Astrocyte (in vitro differentiated cells and primary cell): ENCODE data around the gene LDLRAD4. TPM values are rescaled to one million over a fixed set of nuclear protein-coding genes. Genes with fewer than 3 reads are reported as not detected.

Source experiments
- DNase-seq: peaks from one replicate; pipeline ENCODE4 v3.0.0-alpha.2; 2010; ENCODE audit warnings: low read depth
- FAIRE-seq: peaks from 2 replicates; lab custom pipeline; 2011; peaks lifted over from hg19 to GRCh38; lab: Jason Lieb, UNC
- H2AFZ ChIP-seq: 2 replicates; pipeline ENCODE4 v1.6.0; 2012; ENCODE audit warnings: low read depth, low read length, inconsistent platforms
- H3K27ac ChIP-seq: 2 replicates; pipeline ENCODE4 v1.5.1; 2011; ENCODE audit warnings: low read depth, low read length, inconsistent platforms
- H3K27me3 ChIP-seq: 2 replicates; pipeline ENCODE4 v1.6.0; 2011; ENCODE audit warnings: low read length, inconsistent platforms; ENCODE audit not compliant: insufficient read depth
- H3K36me3 ChIP-seq: 2 replicates; pipeline ENCODE4 v1.5.1; 2011; ENCODE audit warnings: low read length, inconsistent platforms; ENCODE audit not compliant: insufficient read depth
- H3K4me1 ChIP-seq: 2 replicates; pipeline ENCODE4 v1.5.1; 2011; ENCODE audit warnings: low read length, inconsistent platforms; ENCODE audit not compliant: insufficient read depth
- H3K4me2 ChIP-seq: 2 replicates; pipeline ENCODE4 v1.6.0; 2012; ENCODE audit warnings: low read length, inconsistent platforms
- H3K4me3 ChIP-seq: 2 replicates; pipeline ENCODE4 v1.5.1; 2011; ENCODE audit warnings: low read depth, mild to moderate bottlenecking, low read length, inconsistent platforms; ENCODE audit not compliant: insufficient read depth
- H3K79me2 ChIP-seq: 2 replicates; pipeline ENCODE4 v1.6.0; 2012; ENCODE audit warnings: mild to moderate bottlenecking, low read length, inconsistent platforms; ENCODE audit not compliant: insufficient read depth
- H3K9ac ChIP-seq: 2 replicates; pipeline ENCODE4 v1.6.0; 2012; ENCODE audit warnings: mild to moderate bottlenecking, low read length, inconsistent platforms
- H3K9me3 ChIP-seq: 2 replicates; pipeline ENCODE4 v1.5.1; 2012; ENCODE audit warnings: low read depth, mild to moderate bottlenecking, low read length, inconsistent platforms; ENCODE audit not compliant: insufficient read depth
- H4K20me1 ChIP-seq: 2 replicates; pipeline ENCODE4 v1.6.0; 2012; ENCODE audit warnings: low read length, inconsistent platforms; ENCODE audit not compliant: insufficient read depth
- H3K27ac Mint-ChIP-seq: one replicate; pipeline ENCODE4 v1.8.0; 2021; ENCODE audit warnings: mild to moderate bottlenecking, mixed read lengths; ENCODE audit not compliant: unreplicated experiment
- H3K27me3 Mint-ChIP-seq: one replicate; pipeline ENCODE4 v1.8.0; 2021; ENCODE audit warnings: low read depth, mixed read lengths; ENCODE audit not compliant: unreplicated experiment
- H3K36me3 Mint-ChIP-seq: one replicate; pipeline ENCODE4 v1.8.0; 2021; ENCODE audit warnings: low read depth, mixed read lengths; ENCODE audit not compliant: unreplicated experiment
- H3K4me1 Mint-ChIP-seq: one replicate; pipeline ENCODE4 v1.8.0; 2021; ENCODE audit warnings: low read depth, mixed read lengths; ENCODE audit not compliant: unreplicated experiment
- H3K4me3 Mint-ChIP-seq: one replicate; pipeline ENCODE4 v1.8.0; 2021; ENCODE audit warnings: mild to moderate bottlenecking, moderate library complexity, mixed read lengths; ENCODE audit not compliant: unreplicated experiment
- H3K9me3 Mint-ChIP-seq: one replicate; pipeline ENCODE4 v1.8.0; 2021; ENCODE audit warnings: mild to moderate bottlenecking, mixed read lengths; ENCODE audit not compliant: unreplicated experiment
- EZH2 ChIP-seq: IDR thresholded peaks from 2 replicates; pipeline ENCODE4 v1.6.1; 2012; ENCODE audit warnings: mild to moderate bottlenecking, low read length, inconsistent platforms; ENCODE audit not compliant: insufficient read depth
- total RNA-seq: library from RNA; stranded (reverse); gene quantifications from 2 replicates; pipeline ENCODE4 v1.2.1, GENCODE V29; 2021
- TF ChIP-seq, protein P1 (sequence below): IDR thresholded peaks from 2 replicates; pipeline ENCODE4 v1.5.1; 2011; ENCODE audit warnings: low read depth, mild to moderate bottlenecking, inconsistent platforms, low read length, moderate library complexity; ENCODE audit not compliant: insufficient read depth

LDLRAD4 gene
- total RNA-seq, 1 donor from 2014 or later = 26.0 TPM

DNA sequence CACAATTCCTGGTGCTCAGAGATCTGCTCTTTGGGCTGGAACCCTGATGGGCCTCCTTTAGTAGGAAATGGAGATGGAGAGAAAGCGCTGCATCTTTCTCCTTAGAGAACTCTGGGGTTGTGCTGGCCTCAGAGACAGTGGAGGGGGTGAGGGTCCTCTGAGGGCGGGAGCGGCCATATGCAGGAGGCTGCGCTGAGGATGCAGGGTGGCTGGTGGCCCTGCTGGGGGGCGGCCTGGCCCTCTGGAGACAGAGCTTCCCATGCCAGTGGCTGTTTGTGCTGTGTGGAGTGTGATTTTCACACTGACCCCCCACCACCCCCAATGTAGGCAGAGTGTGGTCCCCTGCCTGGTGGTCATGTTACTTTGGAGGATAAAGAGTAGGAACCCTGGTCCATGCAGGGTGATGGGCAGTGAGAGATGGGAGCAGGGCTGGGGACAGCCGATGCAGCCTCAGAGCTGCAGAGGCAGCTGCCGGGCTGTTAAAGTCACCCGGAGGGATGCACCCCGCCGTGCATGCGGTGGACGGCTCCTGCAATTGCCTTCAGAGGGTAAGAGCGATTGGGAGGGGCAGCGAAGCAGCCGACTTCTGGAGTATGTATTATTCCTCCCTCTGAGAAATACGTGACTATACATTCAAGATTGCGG lies 313.2 kb downstream of the LDLRAD4 start:
- H3K4me2 ChIP-seq = no peak overlapping the region
- Mint-ChIP-seq H3K27ac (no peak overlapping the region), H3K4me1 (peaks cover 8% of the 10 kb centered on the region), H3K27me3 (peaks cover 5% of the 10 kb centered on the region), H3K9me3 (no peaks in the 10 kb centered on the region), H3K4me3 (no peak overlapping the region), H3K36me3 (peaks cover 4% of the 10 kb centered on the region)
- no peaks in the 10 kb centered on the region for H3K9me3 ChIP-seq
- no peak overlapping the region for H2AFZ ChIP-seq
- no peaks in the 10 kb centered on the region for H3K36me3 ChIP-seq
- H3K27ac ChIP-seq = no peak overlapping the region
- H3K27me3 ChIP-seq = peaks cover 14% of the 10 kb centered on the region
- TF ChIP-seq, protein P1, sequence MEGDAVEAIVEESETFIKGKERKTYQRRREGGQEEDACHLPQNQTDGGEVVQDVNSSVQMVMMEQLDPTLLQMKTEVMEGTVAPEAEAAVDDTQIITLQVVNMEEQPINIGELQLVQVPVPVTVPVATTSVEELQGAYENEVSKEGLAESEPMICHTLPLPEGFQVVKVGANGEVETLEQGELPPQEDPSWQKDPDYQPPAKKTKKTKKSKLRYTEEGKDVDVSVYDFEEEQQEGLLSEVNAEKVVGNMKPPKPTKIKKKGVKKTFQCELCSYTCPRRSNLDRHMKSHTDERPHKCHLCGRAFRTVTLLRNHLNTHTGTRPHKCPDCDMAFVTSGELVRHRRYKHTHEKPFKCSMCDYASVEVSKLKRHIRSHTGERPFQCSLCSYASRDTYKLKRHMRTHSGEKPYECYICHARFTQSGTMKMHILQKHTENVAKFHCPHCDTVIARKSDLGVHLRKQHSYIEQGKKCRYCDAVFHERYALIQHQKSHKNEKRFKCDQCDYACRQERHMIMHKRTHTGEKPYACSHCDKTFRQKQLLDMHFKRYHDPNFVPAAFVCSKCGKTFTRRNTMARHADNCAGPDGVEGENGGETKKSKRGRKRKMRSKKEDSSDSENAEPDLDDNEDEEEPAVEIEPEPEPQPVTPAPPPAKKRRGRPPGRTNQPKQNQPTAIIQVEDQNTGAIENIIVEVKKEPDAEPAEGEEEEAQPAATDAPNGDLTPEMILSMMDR = no peak
- TF ChIP-seq EZH2 = no peak
- no peaks in the 10 kb centered on the region for H3K79me2 ChIP-seq
- FAIRE-seq (no peak), DNase-seq (no peak)
- H3K9ac ChIP-seq = no peak overlapping the region
- no peaks in the 10 kb centered on the region for H3K4me1 ChIP-seq
- H3K4me3 ChIP-seq = no peak overlapping the region
- H4K20me1 ChIP-seq = no peaks in the 10 kb centered on the region

- Mint-ChIP-seq H3K4me1 (peaks cover 8% of the 10 kb centered on the region), H3K36me3 (peaks cover 4% of the 10 kb centered on the region), H3K9me3 (no peaks in the 10 kb centered on the region), H3K27me3 (peaks cover 5% of the 10 kb centered on the region), H3K4me3 (no peak overlapping the region), H3K27ac (no peak overlapping the region)
- Histone ChIP-seq H4K20me1 (no peaks in the 10 kb centered on the region), H3K4me3 (no peak overlapping the region), H3K79me2 (no peaks in the 10 kb centered on the region), H3K4me1 (no peaks in the 10 kb centered on the region), H3K4me2 (no peak overlapping the region), H3K9me3 (no peaks in the 10 kb centered on the region), H3K36me3 (no peaks in the 10 kb centered on the region), H3K9ac (no peak overlapping the region), H3K27me3 (peaks cover 14% of the 10 kb centered on the region), H3K27ac (no peak overlapping the region), H2AFZ (no peak overlapping the region)
- DNase-seq (no peak), FAIRE-seq (no peak)
- TF ChIP-seq, protein P1 = no peak
- TF ChIP-seq EZH2 = no peak
Observed at GRCh38 chr18:13532406-13533075, 314.0 kb downstream of the LDLRAD4 start.

GRCh38 chr18:13534631-13535030 lies 316.1 kb downstream of the LDLRAD4 start:
- no peak for DNase-seq
- H3K4me1 Mint-ChIP-seq = peaks cover 8% of the 10 kb centered on the region
- no peaks in the 10 kb centered on the region for H3K9me3 Mint-ChIP-seq

More at GRCh38 chr18:13534631-13535030, 316.1 kb downstream of the LDLRAD4 start:
- H3K4me1 ChIP-seq = no peaks in the 10 kb centered on the region
- no peak overlapping the region for H3K4me2 ChIP-seq
- Mint-ChIP-seq H3K36me3 (no peaks in the 10 kb centered on the region), H3K27ac (no peak overlapping the region), H3K4me3 (no peak overlapping the region), H3K27me3 (peaks cover 3% of the 10 kb centered on the region)
- no peaks in the 10 kb centered on the region for H3K36me3 ChIP-seq
- peaks cover 11% of the 10 kb centered on the region for H3K27me3 ChIP-seq
- no peak overlapping the region for H3K4me3 ChIP-seq
- FAIRE-seq = no peak
- no peak overlapping the region for H2AFZ ChIP-seq
- H3K9ac ChIP-seq = no peak overlapping the region
- no peaks in the 10 kb centered on the region for H4K20me1 ChIP-seq
- H3K27ac ChIP-seq = no peak overlapping the region
- no peaks in the 10 kb centered on the region for H3K79me2 ChIP-seq
- H3K9me3 ChIP-seq = no peaks in the 10 kb centered on the region
- TF ChIP-seq EZH2 = no peak
- TF ChIP-seq, protein P1 = no peak
